ENCODE measurements around the gene EFNA1.

Gene EFNA1

DNA sequence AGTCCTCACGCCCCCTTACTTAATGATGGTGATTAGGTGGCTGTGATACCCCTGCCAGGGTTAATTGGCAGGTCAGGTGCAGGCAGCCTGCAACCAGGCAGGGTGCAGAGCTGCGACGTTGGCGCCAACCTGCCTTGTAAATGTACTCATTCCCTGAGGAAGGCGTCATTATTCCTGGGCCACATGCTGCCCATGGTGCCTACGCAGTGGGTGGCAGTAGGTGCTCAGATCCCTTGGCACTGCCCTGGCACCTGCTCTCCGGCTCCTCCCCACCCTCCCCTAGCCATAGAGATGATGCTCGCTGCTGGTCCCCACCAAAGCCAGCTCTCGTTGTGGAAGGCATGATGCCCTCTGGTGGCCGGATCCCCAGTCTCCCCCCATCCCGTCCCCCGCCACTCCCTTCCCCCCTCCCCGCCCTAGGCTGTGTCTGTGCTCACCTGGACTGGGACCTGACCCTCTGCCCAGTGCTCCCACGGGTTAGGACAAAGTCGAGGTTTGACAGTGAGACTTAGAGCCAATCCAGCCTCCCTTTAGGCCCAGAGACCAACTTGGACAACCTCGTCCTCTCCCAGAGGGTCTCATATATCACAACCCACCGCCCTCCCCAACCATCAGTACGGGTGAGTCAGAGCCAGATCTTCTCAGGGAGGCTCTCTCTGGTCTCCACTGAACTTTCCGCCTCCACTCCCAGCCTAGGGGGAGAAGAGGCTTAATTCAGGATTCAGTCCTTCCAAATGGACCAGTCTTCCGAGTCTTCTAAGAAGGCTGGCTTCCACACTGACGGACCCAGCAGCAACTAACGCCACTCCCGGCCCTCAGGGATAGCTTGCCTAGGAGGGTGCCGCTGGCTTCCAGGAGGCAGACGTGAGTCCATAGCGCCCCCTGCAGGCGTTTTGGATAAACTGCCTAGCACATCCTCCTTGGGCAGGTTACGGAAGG lies 39.8 kb downstream of the EFNA1 start (continued):
- TF ChIP-seq, protein P1, sequence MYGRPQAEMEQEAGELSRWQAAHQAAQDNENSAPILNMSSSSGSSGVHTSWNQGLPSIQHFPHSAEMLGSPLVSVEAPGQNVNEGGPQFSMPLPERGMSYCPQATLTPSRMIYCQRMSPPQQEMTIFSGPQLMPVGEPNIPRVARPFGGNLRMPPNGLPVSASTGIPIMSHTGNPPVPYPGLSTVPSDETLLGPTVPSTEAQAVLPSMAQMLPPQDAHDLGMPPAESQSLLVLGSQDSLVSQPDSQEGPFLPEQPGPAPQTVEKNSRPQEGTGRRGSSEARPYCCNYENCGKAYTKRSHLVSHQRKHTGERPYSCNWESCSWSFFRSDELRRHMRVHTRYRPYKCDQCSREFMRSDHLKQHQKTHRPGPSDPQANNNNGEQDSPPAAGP (tag by site-specific recombination; IDR thresholded peaks at IDR 0.05) = peak; percentile 81; the same call in 1 of the 2 replicates
- no peak for TF ChIP-seq ZNF292 (tag by site-specific recombination; IDR thresholded peaks at IDR 0.05; ENCODE audit: borderline replicate concordance, low read depth)
- TF ChIP-seq ZFP69B (tag by site-specific recombination; IDR thresholded peaks at IDR 0.05) = 0 out of 2 replicates have a peak, but pooled peaks have one; percentile 38
- no peak for TF ChIP-seq ZNF24 (tag by site-specific recombination; IDR thresholded peaks at IDR 0.05)
- peak; percentile 99 for TF ChIP-seq ZNF600 (tag by site-specific recombination; IDR thresholded peaks at IDR 0.05)
- TF ChIP-seq OSR2 (tag by site-specific recombination; IDR thresholded peaks at IDR 0.05) = no peak
- TF ChIP-seq, protein P2, sequence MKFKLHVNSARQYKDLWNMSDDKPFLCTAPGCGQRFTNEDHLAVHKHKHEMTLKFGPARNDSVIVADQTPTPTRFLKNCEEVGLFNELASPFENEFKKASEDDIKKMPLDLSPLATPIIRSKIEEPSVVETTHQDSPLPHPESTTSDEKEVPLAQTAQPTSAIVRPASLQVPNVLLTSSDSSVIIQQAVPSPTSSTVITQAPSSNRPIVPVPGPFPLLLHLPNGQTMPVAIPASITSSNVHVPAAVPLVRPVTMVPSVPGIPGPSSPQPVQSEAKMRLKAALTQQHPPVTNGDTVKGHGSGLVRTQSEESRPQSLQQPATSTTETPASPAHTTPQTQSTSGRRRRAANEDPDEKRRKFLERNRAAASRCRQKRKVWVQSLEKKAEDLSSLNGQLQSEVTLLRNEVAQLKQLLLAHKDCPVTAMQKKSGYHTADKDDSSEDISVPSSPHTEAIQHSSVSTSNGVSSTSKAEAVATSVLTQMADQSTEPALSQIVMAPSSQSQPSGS (tag by site-specific recombination; IDR thresholded peaks at IDR 0.05; ENCODE audit: low read depth) = no peak
- no peak for TF ChIP-seq ZNF529 (tag by site-specific recombination; IDR thresholded peaks at IDR 0.05; ENCODE audit: insufficient replicate concordance)
- no peak for TF ChIP-seq ZNF391 (tag by site-specific recombination; IDR thresholded peaks at IDR 0.05; ENCODE audit: borderline replicate concordance, low read depth)
- TF ChIP-seq ZNF501 (tag by site-specific recombination; IDR thresholded peaks at IDR 0.05) = 0 out of 2 replicates have a peak, but pooled peaks have one; percentile 63
- TF ChIP-seq ZNF335 (tag by site-specific recombination; conservative IDR thresholded peaks at IDR 0.05) = peak; percentile 80
- TF ChIP-seq KLF16 (tag by site-specific recombination; IDR thresholded peaks at IDR 0.05) = no peak
- no peak for TF ChIP-seq ZXDB (tag by site-specific recombination; IDR thresholded peaks at IDR 0.05)
- no peak for TF ChIP-seq ZNF16 (tag by site-specific recombination; IDR thresholded peaks at IDR 0.05; ENCODE audit: low read depth)
- peak; percentile 33; the same call in 1 of the 2 replicates for TF ChIP-seq ZIC2 (tag by site-specific recombination; IDR thresholded peaks at IDR 0.05)
- TF ChIP-seq ZNF423 (tag by site-specific recombination; IDR thresholded peaks at IDR 0.05) = no peak
- TF ChIP-seq KLF1 (tag by site-specific recombination; IDR thresholded peaks at IDR 0.05) = peak; percentile 23; the same call in 1 of the 2 replicates
- TF ChIP-seq ZNF76 (tag by site-specific recombination; IDR thresholded peaks at IDR 0.05; ENCODE audit: borderline replicate concordance, low read depth) = no peak
- TF ChIP-seq, protein P3, sequence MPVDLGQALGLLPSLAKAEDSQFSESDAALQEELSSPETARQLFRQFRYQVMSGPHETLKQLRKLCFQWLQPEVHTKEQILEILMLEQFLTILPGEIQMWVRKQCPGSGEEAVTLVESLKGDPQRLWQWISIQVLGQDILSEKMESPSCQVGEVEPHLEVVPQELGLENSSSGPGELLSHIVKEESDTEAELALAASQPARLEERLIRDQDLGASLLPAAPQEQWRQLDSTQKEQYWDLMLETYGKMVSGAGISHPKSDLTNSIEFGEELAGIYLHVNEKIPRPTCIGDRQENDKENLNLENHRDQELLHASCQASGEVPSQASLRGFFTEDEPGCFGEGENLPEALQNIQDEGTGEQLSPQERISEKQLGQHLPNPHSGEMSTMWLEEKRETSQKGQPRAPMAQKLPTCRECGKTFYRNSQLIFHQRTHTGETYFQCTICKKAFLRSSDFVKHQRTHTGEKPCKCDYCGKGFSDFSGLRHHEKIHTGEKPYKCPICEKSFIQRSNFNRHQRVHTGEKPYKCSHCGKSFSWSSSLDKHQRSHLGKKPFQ (tag by site-specific recombination; IDR thresholded peaks at IDR 0.05) = no peak
- TF ChIP-seq ZSCAN30 (tag by site-specific recombination; IDR thresholded peaks at IDR 0.05) = peak; percentile 85
- peak; percentile 80 for TF ChIP-seq GLIS1 (tag by site-specific recombination; IDR thresholded peaks at IDR 0.05)
- TF ChIP-seq ZNF843 (tag by site-specific recombination; IDR thresholded peaks at IDR 0.05) = 0 out of 2 replicates have a peak, but pooled peaks have one; percentile 16
- peak; percentile 46 for TF ChIP-seq GLIS2 (tag by site-specific recombination; IDR thresholded peaks at IDR 0.05)
- TF ChIP-seq SP7 (tag by site-specific recombination; IDR thresholded peaks at IDR 0.05) = peak; percentile 54
- TF ChIP-seq, protein P4, sequence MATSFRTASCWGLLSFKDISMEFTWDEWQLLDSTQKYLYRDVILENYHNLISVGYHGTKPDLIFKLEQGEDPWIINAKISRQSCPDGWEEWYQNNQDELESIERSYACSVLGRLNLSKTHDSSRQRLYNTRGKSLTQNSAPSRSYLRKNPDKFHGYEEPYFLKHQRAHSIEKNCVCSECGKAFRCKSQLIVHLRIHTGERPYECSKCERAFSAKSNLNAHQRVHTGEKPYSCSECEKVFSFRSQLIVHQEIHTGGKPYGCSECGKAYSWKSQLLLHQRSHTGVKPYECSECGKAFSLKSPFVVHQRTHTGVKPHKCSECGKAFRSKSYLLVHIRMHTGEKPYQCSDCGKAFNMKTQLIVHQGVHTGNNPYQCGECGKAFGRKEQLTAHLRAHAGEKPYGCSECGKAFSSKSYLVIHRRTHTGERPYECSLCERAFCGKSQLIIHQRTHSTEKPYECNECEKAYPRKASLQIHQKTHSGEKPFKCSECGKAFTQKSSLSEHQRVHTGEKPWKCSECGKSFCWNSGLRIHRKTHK (tag by site-specific recombination; IDR thresholded peaks at IDR 0.05) = no peak
- no peak for TF ChIP-seq SALL2 (tag by site-specific recombination; IDR thresholded peaks at IDR 0.05; ENCODE audit: borderline replicate concordance)

Data from HEK293 (cell line).